ENCODE data around the gene LDB3.
A peak's percentile ranks its signal among the peaks of the same experiment; 100 is the strongest.

LDB3 gene

DNA sequence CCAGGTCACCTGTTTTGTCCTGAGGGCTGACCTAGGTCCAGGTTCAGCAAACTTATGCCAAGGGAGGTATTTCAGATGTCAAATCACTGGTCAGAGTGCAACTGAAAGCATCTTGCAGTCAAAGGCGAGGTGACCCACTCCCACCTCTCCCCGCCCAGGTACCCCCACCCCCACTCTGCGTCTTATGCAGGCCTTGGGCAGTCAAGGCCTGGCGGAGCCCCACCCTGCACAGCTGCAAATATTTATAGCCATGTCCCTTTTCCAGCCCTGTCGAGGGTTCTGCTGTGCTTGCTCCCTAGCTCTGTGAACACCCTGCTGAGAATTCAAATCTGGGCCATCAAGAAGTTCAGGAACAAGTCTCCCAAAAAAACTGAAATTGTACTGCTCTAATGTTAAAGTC, 47.5 kb downstream of the LDB3 start:
- Mint-ChIP-seq H3K27me3 (ENCODE audit: low read depth, poor library complexity) (peaks cover 9% of the 10 kb centered on the region), H3K36me3 (ENCODE audit: low read depth) (no peaks in the 10 kb centered on the region), H3K4me1 (peaks cover 27% of the 10 kb centered on the region), H3K27ac (no peak overlapping the region), H3K4me3 (no peak overlapping the region), H3K9me3 (no peaks in the 10 kb centered on the region)
- no peak for DNase-seq
- TF ChIP-seq, protein P1, sequence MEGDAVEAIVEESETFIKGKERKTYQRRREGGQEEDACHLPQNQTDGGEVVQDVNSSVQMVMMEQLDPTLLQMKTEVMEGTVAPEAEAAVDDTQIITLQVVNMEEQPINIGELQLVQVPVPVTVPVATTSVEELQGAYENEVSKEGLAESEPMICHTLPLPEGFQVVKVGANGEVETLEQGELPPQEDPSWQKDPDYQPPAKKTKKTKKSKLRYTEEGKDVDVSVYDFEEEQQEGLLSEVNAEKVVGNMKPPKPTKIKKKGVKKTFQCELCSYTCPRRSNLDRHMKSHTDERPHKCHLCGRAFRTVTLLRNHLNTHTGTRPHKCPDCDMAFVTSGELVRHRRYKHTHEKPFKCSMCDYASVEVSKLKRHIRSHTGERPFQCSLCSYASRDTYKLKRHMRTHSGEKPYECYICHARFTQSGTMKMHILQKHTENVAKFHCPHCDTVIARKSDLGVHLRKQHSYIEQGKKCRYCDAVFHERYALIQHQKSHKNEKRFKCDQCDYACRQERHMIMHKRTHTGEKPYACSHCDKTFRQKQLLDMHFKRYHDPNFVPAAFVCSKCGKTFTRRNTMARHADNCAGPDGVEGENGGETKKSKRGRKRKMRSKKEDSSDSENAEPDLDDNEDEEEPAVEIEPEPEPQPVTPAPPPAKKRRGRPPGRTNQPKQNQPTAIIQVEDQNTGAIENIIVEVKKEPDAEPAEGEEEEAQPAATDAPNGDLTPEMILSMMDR (IDR thresholded peaks at IDR 0.05): no peak

- no peak for DNase-seq
- H3K4me3 Mint-ChIP-seq: no peak overlapping the region
- TF ChIP-seq, protein P1 (IDR thresholded peaks at IDR 0.05): no peak
- H3K36me3 Mint-ChIP-seq (ENCODE audit: low read depth): no peaks in the 10 kb centered on the region
- peaks cover 25% of the 10 kb centered on the region for H3K4me1 Mint-ChIP-seq
- H3K27ac Mint-ChIP-seq: no peak overlapping the region
- H3K9me3 Mint-ChIP-seq: no peaks in the 10 kb centered on the region
- H3K27me3 Mint-ChIP-seq (ENCODE audit: low read depth, poor library complexity): peaks cover 15% of the 10 kb centered on the region
These were observed 48.2 kb downstream of the LDB3 start for GRCh38 chr10:86716466-86716865.

DNA sequence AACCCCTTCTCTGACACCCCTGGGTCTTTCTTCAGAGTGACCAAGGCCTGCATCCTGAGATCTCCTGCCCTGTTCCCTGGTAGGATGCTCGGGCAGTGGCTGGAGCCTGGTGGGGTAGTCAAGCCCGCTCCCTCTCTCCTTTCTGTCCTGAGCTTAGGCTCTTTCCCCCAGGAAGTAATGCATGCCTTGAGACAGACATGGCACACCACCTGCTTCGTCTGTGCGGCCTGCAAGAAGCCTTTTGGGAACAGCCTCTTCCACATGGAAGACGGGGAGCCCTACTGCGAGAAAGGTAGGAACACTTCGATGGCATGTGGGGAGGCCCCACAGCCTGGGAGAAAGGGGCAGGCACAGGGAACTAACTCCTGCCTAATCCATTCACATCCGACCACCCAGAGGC, 50.2 kb downstream of the LDB3 start:
- Mint-ChIP-seq H3K9me3 (no peaks in the 10 kb centered on the region), H3K27ac (no peak overlapping the region), H3K4me1 (peaks cover 24% of the 10 kb centered on the region), H3K27me3 (ENCODE audit: low read depth, poor library complexity) (peaks cover 13% of the 10 kb centered on the region), H3K36me3 (ENCODE audit: low read depth) (no peaks in the 10 kb centered on the region), H3K4me3 (no peak overlapping the region)
- no peak for DNase-seq
- TF ChIP-seq, protein P1 (IDR thresholded peaks at IDR 0.05): no peak

DNA sequence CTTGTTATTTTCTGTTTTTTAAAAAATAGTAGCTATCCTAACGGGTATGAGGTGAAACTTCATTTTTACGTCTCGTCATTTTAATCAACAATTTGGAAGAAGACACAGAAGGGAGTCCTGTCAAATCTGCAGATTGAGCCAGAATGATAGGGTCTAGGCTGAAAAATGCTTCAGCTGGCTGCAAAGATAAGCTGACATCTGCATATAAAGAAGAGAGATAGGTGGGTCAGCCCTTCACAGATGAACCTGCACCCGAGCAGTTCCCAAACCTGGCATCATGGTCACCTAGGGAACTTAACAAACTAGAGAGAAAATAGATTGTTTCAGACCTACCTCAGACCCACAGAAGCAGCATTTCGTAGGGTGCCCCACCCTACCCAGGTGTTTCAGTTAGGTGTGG, 52.9 kb downstream of the LDB3 start:
- DNase-seq: no peak
- Mint-ChIP-seq H3K4me3 (no peak overlapping the region), H3K4me1 (peaks cover 5% of the 10 kb centered on the region), H3K36me3 (ENCODE audit: low read depth) (no peaks in the 10 kb centered on the region), H3K27me3 (ENCODE audit: low read depth, poor library complexity) (peaks cover 12% of the 10 kb centered on the region), H3K27ac (no peak overlapping the region), H3K9me3 (no peaks in the 10 kb centered on the region)
- TF ChIP-seq, protein P1 (IDR thresholded peaks at IDR 0.05): no peak

- Mint-ChIP-seq H3K27me3 (ENCODE audit: low read depth, poor library complexity) (peaks cover 9% of the 10 kb centered on the region), H3K4me3 (no peak overlapping the region), H3K27ac (peak overlapping the region; percentile 90), H3K9me3 (no peaks in the 10 kb centered on the region), H3K4me1 (peaks cover 14% of the 10 kb centered on the region), H3K36me3 (ENCODE audit: low read depth) (no peaks in the 10 kb centered on the region)
- DNase-seq: no peak
- TF ChIP-seq, protein P1 (IDR thresholded peaks at IDR 0.05): no peak
These were observed 54.7 kb downstream of the LDB3 start for GRCh38 chr10:86723009-86723408.

GRCh38 chr10:86724445-86724844, 56.1 kb downstream of the LDB3 start:
- Mint-ChIP-seq H3K27ac (no peak overlapping the region), H3K27me3 (ENCODE audit: low read depth, poor library complexity) (peaks cover 9% of the 10 kb centered on the region), H3K9me3 (no peaks in the 10 kb centered on the region), H3K4me1 (peaks cover 26% of the 10 kb centered on the region), H3K36me3 (ENCODE audit: low read depth) (no peaks in the 10 kb centered on the region), H3K4me3 (no peak overlapping the region)
- TF ChIP-seq, protein P1 (IDR thresholded peaks at IDR 0.05): no peak
- DNase-seq: no peak

All from nephron progenitor cell (in vitro differentiated cells).